CD4-positive, alpha-beta T cell treated with Interleukin-4 for 1 hour (primary cell): Measurements from ENCODE around the gene SMPD3.

Experiments
- DNase-seq, 2 donors: peaks; one replicate each; pipeline ENCODE4 v3.0.0-alpha.2; 2020 to 2022

Gene SMPD3

DNA sequence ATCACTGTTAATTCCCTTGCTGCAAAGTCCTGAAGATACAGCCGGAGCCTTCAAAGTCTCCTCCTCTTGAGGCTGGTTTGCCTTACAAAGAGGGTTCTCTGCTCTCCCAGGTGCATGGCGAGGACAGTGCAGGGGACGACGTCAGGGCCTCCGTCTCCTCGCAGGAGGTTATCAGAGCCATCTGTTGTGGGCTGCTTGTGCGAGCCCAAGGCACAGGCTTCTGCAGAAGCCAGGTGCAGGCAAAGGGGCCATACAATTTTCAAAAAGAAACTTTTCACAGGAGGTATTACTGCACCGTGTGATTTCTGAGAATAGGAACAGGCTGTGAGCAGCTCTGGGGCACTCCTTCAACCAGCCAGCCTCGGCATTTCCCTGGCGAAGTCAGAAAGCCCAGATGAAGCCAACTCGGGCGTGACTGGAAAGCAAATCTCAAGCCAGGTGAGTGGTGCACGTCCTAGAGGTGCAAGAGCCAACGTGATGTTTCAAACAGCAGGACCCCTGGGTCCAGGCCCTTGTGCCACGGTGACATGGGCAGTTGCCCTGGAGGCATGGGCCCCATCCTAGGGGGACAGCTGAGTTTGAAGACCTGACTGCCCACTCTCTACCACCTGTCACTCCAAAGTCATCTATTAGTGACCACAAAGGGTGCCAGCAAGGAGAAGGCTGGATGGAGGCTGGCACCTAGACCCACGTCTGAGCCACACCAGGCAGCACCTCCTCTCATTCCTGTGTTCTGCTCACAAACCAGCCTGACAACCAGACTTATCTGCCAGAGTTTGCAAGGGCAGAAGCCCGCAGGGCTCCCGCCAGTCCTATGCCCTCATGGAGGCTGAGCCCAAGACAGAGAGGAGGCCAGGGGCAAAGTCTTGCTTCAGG is 68.6 kb downstream of the SMPD3 start:
- peak in 1 of 2 donors; percentile 29 for DNase-seq

DNA sequence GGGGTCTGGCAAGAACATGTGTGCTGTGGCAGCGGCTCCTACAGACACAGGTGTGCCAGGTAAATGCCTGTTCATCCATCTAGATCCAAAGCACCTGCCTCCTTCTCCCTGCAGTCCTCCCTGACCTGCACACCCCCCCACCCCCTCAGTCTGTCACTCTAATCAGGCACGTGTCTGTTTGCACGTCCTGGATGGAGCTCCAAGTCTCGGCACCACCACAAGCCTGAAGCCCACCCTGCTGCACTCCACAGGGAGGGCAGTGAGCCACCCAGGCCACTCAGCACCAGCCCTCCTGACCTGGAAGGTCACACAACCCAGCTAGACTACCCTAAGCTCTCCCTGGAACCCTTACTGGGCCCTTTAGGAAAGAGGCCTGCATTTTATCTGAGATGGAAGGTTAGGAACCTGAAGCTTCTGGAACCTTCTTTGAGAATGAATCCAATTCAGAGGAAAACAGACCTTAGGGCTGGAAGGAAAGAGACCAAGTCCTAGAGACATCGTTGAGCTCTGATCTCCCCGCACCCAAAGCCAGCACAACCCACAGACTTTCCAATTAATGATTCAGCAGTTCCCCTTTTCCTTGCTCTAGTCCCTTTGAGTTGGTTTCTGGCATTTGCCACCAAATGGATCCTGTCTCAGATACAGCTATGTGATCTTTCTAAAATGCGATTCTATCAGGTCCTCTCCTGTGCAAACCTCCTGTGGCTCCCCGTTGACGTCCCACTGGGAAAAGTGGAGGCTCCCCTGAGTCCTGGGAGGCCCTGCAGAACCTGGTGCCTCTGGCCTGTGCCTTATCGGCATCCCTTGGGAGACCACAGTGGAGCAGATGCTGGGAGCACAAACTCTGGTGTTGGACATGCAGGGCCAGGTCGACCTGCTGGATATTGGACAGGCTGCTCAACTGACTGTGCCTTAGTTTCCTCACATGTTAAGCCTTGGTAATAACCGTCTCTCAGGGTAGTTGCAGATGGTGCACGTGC is 69.6 kb downstream of the SMPD3 start:
- no peak for DNase-seq

DNA sequence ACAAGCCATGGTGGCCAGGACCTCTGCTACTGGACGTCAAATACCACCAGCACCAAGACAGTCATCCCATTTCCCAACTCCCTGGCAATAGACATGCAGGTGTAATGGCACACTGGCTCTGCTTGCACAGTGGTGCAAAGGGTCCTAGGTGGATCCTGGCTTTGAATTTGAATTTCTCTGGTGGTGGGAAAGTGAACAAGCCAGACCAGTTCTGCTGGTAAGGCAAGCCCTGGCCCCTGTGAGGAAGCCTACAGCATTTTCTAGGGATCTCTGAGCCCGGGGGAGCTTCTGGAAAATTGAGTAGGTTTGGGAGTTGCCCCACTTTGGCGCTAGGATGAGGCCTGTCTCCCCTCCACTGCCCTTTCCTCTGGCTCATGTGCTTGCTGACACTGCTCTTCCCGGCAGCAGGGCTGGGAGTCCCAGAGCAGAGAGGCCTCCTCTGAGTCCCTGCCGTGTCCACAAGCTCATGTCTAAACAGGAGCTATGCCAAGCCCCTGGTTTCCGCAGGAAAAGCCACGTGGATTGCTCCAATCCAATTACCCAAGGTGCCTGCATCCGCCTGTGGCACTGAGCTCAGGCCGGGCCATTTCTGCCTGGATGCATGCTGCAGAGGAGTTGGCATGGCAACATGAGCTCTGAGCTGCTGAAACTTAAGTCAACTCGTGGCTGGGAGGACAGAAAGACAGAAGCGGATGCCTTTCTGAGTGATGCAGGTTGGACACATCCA is 70.5 kb downstream of the SMPD3 start:
- no peak for DNase-seq

DNA sequence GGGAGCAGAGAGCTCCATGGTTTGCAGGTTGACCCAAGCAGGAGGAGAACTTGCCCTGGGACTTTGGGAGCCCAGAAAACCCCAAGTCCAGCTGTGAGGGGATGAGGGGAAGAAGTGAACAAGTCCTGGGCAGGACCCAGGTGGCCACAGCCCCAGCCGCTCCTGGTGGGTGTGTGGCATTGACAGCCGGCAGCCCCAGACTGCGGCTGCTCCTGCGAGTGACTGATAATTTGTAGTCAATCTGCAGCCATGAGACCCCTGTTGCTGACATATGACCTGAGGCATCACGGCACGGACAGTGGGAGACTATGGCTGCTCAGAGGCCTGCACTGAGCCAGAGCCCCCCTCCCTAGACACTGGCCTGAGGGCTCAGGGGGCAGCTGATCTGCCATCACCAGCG is 71.1 kb downstream of the SMPD3 start:
- no peak for DNase-seq

DNA sequence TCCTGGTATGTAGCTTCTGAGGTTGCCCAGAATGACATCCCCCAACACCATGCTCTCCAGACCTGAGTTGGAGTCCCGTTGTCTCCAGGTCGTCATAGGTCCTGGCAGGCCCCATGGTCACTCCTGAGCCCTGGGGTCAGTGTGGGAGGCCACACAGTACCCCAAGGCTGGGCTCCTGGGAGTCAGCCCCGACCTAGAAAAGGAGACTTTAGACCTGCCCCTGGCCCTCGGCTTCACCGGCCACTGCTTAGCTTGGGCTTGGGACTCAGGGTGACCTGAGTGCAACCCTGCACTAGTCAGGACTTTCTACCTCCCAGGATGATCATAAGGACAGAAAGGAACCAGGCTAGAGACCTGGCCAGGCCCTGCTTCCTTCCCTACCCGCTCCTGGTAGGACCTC is 71.7 kb downstream of the SMPD3 start:
- no peak for DNase-seq

DNA sequence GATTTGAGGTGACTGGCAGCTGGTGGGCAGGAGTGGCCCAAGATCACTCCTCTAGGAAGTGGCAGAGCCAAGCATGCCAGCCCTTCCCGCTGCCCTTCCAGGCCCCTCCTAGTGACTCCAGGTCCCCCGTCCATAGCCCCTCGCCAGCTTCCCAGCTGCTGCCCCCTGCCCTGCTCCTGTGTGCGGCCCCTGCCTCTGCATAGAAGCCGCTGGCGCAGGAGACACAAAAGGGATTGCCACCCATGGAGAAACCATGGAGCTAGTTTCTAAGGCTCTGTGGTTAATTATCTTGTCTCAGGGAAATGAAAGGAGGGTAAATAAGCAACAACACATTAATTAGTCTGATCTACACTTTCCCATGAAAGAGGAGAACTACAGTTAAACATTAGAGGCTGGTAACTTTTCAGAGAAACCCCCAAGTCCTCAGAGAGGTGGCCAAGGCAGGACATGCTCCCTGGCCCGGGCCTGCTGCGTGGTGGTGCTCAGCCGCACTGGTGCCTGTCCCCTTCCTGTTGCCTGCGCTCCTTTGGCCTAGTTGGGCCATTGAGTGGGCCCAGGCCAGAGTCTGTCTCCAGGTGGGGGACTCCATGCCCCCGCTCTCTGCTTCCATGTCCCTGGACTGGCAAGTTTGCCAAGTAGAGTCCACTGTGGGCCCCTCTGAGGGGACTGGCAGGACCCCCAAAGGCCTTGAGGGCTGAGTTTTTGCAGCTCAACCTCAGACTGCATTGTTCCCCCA is 72.3 kb downstream of the SMPD3 start:
- DNase-seq, result no peak

DNA sequence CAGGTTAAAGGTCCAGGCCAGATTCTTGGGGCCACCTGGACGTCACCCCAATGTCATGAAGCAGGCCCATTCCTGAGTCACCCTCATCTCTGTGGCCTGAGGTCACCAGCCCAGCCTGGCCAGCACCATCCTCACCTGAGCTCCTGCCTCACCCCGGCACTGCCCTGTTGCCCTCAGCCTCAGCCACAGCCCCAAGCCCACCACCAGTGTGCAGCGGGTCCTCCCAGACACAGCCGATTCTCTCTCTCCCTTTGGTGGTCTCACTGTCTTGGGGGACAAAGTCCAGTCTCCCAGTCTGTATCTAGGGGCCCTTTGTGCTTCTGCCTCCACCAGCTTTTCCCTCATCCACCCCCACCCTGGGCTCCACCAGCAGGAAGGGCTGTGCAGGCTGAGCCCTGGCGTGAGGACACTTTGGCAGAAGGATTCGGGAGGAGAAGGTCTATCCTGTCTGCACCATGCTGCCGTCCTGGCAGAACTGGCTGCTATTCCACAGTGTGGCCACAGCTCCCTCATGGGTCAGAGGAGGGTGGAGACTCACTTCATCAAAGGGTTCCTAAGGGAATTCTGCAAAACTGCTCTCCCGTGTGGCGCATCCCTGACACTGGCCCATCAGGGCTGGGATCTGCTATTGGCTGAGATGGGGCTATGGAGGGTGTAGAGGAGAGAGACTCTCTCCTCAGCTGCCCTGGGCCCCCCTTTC is 73.2 kb downstream of the SMPD3 start:
- no peak for DNase-seq

DNA sequence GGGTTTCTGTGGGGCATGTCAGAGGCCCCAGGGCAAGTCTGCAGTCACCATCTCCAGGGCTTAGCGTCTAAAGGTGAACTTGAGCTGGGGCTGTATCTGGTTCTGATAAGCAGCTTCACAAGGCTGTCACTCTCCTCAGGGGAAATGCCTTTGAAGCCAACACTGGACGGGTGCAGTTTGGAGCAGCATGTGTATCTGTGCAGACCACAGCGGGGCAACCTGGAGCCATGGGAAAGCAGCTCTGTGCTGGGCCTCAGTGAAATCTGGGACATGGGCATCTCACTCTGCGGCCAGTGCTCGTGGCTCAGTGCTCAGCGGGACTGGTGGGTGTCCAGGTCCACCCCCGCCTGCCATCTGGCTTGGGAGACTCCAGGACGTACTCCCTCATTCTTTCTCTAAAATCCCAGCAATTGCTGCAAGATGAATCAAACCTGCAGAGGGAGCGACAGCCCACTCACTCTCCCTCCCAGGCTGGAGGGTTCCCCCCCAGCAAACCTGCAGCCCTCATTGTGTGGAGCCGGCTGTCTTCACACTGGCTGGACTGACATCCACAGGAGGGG is 74.0 kb downstream of the SMPD3 start:
- DNase-seq, result no peak

DNA sequence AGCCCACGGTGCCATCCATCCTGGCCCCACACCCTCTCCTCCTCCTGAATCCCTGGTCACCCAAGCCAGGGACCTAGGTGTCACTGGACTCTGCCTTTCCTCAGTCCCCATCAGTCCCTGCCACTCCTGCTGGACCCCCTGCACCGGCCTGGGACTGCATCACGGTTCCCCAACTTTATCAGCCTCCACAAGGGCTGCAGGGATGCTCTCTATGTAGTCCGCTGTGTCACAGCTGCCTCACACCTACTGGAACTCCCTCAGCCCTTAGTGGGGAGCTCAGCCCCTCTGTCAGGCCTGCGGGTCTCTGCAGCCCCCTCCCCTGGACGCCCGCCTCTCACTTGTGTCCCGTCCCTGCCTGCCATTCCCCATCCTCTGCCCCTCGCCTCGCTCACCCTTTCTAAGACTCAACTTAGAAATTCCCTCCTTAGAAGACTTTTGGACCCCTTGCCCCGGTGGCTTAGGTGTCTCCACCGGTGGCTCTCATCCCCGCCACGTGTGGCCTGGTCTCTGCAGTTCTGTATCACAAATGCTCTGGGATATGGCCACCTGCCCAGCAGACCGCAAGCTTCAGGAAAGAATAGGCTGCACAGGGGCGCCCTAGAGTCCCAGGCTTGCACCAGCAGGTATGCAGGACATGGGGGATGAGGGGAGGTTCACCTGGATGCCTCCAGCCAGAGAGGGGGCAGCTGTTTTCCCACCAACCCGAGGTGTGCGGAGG is 74.6 kb downstream of the SMPD3 start:
- DNase-seq, result no peak

DNA sequence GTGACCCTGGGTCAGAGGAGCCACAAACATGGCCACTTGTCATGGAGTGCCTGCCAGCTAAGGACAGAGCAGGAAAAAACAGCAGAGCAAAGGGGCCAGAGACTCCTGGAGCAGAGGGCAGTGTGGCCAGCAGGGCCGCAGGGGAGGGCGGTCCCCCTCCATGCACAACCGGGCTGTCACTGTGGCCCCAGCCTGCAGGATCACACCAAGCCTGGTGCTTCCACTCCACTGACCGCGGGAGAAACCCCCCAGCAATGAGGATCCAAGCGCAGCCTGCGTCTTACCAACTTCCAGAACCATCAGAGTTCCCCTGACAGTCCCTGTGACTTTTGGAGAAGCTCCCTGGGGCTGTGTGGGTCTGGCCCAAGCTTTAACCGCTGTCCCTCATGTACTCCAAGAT is 75.5 kb downstream of the SMPD3 start:
- DNase-seq, result no peak

DNA sequence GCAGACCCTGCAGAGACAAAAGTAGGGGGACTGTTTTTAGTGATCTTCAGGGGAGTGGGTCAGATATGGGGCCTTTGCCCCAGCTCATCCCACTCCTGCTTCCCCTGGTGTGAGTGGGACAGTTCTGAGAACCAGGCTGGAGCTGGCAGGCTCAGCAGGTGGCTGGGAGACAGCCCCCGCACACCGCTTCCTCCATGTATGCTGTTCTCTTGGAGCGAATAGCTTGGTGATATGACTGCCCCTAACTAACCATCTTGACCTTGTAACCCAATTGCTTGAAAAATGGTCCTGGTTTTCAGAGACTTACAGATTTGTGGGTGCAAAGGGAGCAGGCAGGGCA is 76.0 kb downstream of the SMPD3 start:
- DNase-seq, result no peak

DNA sequence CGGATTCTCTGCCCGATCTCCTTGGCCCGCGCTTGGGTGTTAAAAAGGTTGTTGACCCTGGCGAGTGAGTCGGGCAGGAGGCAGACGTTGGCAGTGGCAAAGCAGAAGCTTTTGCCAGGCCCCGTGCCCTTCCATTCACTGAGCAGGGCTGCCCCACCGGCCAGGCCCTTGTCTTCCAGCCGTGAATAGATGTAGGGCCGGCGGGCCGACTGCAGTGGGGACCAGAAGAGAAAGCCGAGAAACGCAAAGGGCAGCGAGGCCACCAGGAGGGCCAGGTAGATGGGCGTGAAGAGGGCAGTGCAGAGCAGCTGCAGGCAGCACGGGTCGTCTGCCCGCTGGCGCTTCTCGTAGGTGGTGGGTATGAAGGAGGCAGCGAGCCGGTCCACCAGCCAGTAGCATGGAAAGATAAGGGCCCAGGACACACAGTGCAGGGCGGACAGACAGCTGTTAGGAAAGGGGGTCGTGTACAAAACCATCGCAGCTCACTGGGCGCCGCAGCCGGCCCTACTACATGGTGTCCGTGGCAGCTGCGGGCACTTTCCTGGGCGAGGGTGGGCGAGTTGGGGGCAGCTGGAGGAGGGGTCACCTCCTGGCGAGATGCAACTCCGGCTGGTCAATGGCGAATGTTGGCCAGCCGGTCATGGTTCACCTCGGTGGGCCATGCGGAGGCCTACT is 76.5 kb downstream of the SMPD3 start:
- DNase-seq, result no peak

DNA sequence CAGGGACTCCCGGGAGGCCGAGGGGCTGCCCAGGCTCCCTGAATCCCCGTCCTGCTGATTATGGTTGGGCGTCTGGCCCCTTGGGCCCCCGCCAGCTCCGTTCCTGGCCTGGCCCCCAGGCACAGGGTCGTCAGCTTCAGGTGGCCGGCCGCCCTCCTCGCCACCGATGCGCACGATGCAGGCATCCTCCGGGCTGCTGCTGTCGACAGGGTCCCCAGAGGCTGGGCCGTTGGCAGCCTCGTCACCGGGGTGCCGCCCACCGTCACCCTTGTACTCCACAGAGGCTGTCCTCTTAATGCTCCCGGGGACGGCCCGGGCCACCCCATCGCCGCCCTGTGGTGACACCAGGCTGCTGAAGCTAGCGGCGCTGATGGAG is 77.0 kb downstream of the SMPD3 start:
- no peak for DNase-seq

DNA sequence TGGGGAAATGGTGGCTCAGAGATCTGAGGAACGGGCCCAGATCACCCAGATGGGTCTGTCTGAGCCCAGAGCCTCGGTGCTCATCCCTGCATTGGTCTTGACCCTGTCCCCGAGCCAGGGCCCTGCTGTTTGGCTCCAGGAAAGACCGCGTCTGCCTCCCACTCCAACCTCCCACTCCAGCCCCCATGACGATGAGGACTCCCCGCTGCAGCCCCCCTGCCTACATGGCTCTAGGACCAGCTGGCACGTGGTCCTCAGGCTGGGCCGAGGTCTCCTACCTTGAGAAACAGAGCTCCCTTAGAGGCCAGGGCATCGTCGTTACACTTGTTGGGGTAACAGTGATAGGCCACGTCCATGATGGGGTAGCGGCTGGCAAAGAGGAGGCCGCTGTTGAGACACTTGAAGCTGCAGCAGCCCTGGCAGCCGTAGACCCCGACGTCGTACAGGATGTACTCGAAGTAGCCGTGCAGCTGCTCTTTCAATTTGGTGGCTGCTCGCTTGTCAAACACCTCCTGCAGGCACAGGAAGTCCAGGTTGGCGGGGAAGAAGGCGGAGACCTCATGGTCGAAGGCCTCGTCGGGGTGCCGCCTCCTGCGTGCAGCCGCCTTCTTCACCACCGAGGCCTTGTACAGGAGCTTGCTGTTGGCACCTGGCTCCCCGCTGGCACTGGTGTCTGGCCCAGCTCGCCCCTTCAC is 77.6 kb downstream of the SMPD3 start:
- peak; percentile 43 to 44 for DNase-seq

DNA sequence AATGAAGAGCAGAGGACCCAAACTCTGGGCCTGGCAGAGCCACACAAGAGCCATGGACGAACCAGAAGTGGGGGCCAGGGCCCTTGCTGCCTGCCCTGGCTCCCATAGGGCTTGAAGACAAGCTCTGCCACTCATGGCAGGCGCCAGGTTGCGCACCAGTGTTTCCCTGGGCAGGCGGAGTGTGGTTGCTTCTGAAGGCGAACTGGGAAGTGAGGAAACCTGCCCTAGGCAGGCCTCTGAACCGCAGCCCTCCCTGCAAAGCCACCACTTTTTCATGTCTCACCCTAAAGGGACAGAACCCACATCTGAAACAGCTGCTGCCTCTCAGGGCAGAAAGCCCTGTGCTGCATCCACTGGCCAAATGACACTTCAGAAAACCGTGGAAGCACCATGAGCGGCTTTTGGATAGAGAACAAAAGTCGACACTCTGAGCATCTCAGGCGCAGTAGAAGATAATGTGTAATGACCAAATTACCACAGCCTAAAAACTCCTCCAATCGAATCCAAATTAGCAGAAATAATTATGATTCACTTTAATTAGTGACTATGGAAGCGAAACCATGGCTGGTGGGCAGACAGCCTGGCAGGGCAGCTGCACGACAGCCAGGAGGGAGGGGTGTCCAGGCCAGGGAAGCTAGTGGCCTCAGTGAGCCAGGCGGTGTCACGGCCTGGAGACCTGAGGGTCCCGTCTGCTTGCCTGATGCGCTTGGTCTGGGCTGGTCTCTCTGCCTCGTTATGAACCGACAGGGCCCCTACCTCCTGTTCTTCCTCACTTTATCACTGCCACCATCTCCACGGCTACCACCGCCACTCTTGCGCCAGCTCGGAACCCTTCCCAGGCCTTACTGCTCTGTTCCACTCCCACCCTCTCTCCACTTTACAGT is 78.4 kb downstream of the SMPD3 start:
- DNase-seq, result peak; percentile 19 to 29

DNA sequence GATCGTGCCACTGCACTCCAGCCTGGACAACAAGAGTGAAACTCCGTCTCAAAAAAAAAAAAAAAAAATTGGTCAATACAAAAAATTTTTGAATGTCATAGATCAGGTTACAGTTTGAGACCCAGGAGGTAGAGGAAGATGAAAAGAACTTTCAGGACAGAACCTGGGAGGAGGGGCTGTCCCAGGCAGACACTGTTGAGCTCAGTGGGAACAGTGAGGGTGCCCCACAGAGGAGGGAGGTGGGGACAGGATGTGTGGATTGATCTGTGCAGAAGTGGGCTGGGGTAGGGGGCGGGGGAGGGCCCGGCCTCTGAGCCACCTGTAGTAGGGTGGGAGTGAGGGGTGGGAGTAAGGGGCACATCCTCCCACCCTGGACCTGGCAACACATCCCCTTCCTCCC is 79.1 kb downstream of the SMPD3 start:
- no peak for DNase-seq

DNA sequence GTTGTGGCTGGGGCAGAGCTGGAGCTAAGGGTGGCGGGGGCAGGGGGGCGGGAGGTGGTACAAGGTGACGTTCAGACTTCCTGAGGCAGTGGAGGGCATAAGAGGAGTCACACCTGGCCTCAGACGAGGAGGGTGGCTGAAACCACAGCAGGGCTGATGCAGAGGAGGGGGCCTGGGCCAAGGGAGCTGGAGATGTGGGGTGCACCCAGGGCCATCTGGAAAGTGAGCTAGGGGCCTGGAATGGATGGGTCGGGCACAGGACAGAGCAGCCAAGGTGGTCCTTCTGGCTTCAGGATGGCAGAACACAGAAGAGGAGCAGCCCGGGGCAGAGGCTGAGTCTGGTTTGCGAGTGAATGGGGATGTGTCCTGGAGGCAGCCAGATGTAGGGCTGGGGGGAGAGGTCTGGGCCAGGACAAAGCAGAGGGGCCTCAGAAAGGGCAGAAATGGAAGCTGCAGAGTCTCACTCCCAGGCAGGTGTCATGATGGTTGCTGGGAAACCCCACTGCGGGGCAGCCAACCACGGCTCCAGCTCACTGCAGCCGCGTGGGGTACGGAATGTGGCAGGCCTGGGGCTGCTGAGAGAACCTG is 79.9 kb downstream of the SMPD3 start:
- DNase-seq, result peak; percentile 8 to 24

DNA sequence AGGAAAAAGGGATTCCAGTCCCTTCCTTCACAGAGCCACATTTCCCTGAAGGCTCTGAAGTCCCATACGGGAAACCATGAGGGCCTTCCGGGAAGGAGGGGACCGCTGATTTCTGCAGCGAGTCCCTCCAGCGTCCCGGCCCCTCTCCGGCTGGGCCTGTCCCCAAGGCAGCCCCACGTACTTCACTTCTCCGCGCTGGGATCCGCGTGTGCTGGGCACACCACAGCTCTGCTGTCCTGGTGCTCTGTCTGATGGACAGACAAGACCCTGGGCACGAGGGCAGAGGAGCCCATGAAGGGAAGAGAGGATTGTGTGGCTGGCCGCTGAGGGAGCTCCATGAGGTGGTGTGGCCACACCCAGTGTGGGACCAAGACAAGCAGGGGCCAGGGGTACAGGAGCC is 80.4 kb downstream of the SMPD3 start:
- no peak for DNase-seq
